Activated naive CD4-positive, alpha-beta T cell treated with anti-CD3 and anti-CD28 coated beads for 36 hours (primary cell): Measurements from ENCODE around the gene STK17A. TPM values are rescaled to one million over a fixed set of nuclear protein-coding genes. Genes with fewer than 3 reads are reported as not detected.

ENCODE experiments used
- CTCF ChIA-PET: fragments of 350-600 bp; sonication (Branson Sonifier 250); formaldehyde crosslinking; loops from one replicate; lab custom pipeline; 2021; ENCODE audit warnings: antibody characterized with exemption; lab: Charles Lee
- DNase-seq: peaks from one replicate; pipeline ENCODE4 v3.0.0-alpha.2; 2020
- H3K27ac Mint-ChIP-seq: one replicate; pipeline ENCODE4 v1.8.0; 2021; ENCODE audit warnings: mild to moderate bottlenecking, mixed read lengths
- H3K27me3 Mint-ChIP-seq: one replicate; pipeline ENCODE4 v1.8.0; 2021; ENCODE audit warnings: low read depth, mixed read lengths
- H3K36me3 Mint-ChIP-seq: one replicate; pipeline ENCODE4 v1.8.0; 2021; ENCODE audit warnings: low read depth, mixed read lengths
- H3K4me1 Mint-ChIP-seq: one replicate; pipeline ENCODE4 v1.8.0; 2021; ENCODE audit warnings: low read depth, mixed read lengths
- H3K4me3 Mint-ChIP-seq: one replicate; pipeline ENCODE4 v1.8.0; 2021; ENCODE audit warnings: mild to moderate bottlenecking, moderate library complexity, mixed read lengths
- H3K9me3 Mint-ChIP-seq: one replicate; pipeline ENCODE4 v1.8.0; 2021; ENCODE audit warnings: mixed read lengths
- intact Hi-C: fragments of 100-400 bp; cut with micrococcal nuclease; formaldehyde crosslinking; loops from one replicate; pipeline ENCODE4 v1.15.1; 2023
- total RNA-seq, 2 experiments: library from RNA; stranded (reverse); gene quantifications; one replicate each; pipeline ENCODE4 v1.2.3, GENCODE V29; 2021

The STK17A gene
- total RNA-seq, 2 experiments from 2014 or later: 48.9 to 52.8 TPM

DNA sequence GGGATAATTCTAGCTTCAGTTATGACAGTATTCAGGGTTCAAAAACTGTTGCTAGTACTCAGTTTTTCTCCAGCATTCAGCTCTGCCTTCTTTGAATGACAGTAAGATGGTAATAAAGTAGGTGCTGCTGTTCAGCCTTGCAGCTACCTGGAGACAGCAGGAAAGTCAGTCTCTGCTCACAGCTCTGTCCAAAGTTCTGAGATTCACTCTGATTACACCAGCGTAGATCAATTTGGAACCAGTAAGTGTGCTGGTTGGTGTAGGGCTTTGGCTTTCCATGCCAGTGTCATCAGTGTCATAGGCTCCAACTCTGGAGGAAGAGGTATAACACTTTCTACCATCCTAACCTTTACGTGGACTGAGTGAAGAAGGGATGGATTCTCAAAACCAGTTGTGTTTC lies 26.2 kb downstream of the STK17A start:
- Mint-ChIP-seq H3K4me3 (no peak overlapping the region), H3K4me1 (peaks cover 75% of the 10 kb centered on the region), H3K9me3 (peaks cover 7% of the 10 kb centered on the region), H3K27ac (peak overlapping the region; percentile 14), H3K36me3 (peaks cover 46% of the 10 kb centered on the region), H3K27me3 (no peaks in the 10 kb centered on the region)
- CTCF ChIA-PET: interaction anchor here (0.6 to 1.7 kb wide), 3 partner anchors 39 to 113 kb away, joined by 3 to 6 read pairs (median 3); no protein-coding TSS in a partner anchor
- DNase-seq: no peak
- intact Hi-C loops: no loop called here

DNA sequence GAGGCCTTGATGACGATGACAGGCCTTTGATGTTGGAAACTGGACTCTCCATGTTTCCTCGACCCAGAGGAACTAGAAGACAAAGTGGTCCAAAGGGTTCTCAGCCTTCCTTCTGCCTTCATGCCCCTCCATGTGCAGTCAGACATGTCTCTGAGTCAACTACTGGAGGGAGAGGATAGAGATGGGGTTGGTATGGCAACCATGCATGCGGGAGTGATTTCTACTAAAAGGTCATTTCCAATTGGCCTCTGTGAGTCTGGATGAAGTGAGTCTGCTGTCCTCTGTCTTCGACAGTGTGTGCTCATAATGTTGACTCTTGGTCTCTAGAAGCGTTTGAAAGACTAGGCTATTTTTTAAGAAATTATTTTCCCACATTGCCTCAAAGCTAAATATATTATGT lies 29.2 kb downstream of the STK17A start:
- Mint-ChIP-seq H3K27ac (peak overlapping the region; percentile 51), H3K27me3 (no peaks in the 10 kb centered on the region), H3K9me3 (no peaks in the 10 kb centered on the region), H3K36me3 (peaks cover 48% of the 10 kb centered on the region), H3K4me3 (no peak overlapping the region), H3K4me1 (peaks cover 75% of the 10 kb centered on the region)
- CTCF ChIA-PET: interaction anchor here (1.2 to 3.5 kb wide), 4 partner anchors 16 to 89 kb away, joined by 3 to 16 read pairs (median 4); partner anchors contain the start of gene STK17A
- intact Hi-C loops: loop anchor here (1.0 to 2.0 kb wide), 2 partner anchors 9 to 25 kb away; no protein-coding TSS in a partner anchor
- DNase-seq: no peak

DNA sequence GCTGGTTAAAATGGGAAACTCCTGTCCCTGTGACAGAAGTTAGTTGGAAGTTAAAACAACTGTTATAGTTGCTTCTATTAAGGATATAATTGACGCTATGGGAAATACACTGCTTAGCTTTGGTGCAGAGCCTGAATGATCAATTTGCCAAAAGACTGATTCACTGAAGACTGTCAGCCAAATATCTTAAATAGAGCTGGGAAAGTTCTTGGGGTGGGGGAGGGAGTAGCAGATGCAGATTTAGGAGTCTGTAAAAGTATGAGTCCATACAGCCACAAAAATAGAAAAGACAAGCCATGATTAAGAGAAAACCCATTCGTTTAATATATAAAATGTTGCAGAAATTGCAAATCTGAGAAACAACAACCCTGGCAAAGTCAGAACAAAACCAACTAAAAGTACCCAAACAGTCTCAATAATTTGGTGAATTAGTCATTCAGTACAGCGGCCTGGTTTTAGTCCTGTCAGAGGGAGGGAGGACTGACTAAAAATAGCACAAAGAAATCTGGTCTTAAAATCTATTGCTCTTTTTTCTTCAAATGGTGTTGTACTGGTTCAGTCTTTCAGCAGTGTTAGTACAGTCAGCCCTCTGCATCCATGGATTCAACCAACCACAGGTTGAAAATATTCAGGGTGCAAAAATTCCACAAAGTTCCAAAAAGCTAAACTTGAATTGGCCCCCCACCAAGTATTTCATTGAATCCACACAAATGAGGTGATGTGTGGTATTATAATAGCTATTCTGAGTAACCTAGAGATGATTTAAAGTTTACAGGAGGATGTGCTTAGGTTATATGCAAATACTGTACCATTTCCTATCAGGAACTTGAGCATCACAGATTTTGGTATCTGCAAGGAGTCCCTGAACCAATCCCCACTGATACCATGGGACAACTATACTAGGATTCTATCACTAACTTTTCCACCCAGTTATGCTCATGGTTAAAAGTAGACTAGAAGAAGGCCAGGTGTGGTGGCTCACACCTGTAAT lies 30.0 kb downstream of the STK17A start:
- Mint-ChIP-seq H3K36me3 (peaks cover 48% of the 10 kb centered on the region), H3K9me3 (no peaks in the 10 kb centered on the region), H3K27ac (peak overlapping the region; percentile 77), H3K4me3 (peak overlapping the region; percentile 6), H3K27me3 (no peaks in the 10 kb centered on the region), H3K4me1 (peaks cover 72% of the 10 kb centered on the region)
- DNase-seq: peak; percentile 54
- intact Hi-C loops: loop anchor here (1.0 to 2.0 kb wide), 8 partner anchors 9 to 56 kb away; no protein-coding TSS in a partner anchor
- CTCF ChIA-PET: interaction anchor here (0.6 to 3.5 kb wide), 6 partner anchors 12 to 88 kb away, joined by 3 to 16 read pairs (median 3); partner anchors contain the start of gene STK17A

DNA sequence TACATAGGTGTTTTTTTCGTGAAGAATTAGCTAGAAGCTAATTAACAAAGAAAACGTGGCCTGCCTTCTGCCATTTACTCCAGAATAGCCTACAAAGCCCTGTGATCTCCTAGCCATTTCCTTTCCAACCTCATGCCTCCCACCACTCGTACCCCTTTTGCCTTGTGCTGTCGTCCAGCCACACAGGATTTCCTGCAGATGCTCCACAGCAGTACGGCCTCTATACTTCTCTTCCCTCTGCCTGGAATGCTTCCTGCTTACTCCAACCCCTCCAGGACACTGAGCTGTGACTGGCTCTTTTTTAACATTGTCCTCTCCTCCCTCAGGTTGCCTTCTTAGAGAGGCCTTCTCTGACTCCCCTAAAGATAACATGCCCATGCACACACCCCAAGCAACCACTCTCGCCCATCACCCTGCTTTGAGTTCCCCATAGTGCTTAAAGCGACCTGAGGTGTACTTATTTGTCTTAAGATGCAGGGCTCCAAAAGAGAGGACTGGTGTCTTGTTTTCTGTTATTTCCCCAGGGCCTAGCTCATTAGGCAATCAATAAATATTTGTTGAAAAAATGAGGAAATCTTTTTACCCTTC lies 32.7 kb downstream of the STK17A start:
- no peak for DNase-seq
- intact Hi-C loops: no loop called here
- Mint-ChIP-seq H3K9me3 (no peaks in the 10 kb centered on the region), H3K27me3 (no peaks in the 10 kb centered on the region), H3K27ac (peak overlapping the region; percentile 77), H3K4me1 (peaks cover 51% of the 10 kb centered on the region), H3K4me3 (no peak overlapping the region), H3K36me3 (peaks cover 30% of the 10 kb centered on the region)
- CTCF ChIA-PET: interaction anchor here (0.6 to 0.8 kb wide), 5 partner anchors 17 to 653 kb away, joined by 3 to 4 read pairs (median 3); no protein-coding TSS in a partner anchor

DNA sequence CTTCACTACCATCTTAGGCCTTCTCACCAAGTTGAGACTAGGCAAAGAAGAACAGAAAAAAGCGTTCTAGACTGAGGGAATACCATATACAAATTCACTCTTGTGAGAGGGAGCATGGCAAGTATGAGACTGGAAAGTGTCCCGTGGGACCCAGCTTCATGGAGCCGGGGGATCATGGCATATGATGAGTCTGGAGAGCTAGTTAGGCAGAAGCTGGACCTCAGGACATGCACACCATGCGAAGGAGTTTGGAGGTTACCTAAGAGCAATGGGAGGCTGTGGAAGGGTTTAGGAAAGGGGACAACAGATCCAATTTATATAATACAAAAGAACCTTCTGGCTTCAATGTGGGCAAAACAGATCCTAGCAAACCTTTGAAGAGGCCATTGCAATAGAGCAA lies 34.1 kb downstream of the STK17A start:
- no peaks in the 10 kb centered on the region for H3K9me3 Mint-ChIP-seq
- intact Hi-C loops: no loop called here
- no peak overlapping the region for H3K27ac Mint-ChIP-seq
- no peaks in the 10 kb centered on the region for H3K27me3 Mint-ChIP-seq
- peaks cover 27% of the 10 kb centered on the region for H3K36me3 Mint-ChIP-seq
- peaks cover 52% of the 10 kb centered on the region for H3K4me1 Mint-ChIP-seq
- H3K4me3 Mint-ChIP-seq: no peak overlapping the region
- DNase-seq: no peak
- CTCF ChIA-PET: interaction anchor here (0.6 to 5.3 kb wide), 3 partner anchors 31 to 81 kb away, joined by 4 to 44 read pairs (median 4); partner anchors contain the start of gene STK17A

DNA sequence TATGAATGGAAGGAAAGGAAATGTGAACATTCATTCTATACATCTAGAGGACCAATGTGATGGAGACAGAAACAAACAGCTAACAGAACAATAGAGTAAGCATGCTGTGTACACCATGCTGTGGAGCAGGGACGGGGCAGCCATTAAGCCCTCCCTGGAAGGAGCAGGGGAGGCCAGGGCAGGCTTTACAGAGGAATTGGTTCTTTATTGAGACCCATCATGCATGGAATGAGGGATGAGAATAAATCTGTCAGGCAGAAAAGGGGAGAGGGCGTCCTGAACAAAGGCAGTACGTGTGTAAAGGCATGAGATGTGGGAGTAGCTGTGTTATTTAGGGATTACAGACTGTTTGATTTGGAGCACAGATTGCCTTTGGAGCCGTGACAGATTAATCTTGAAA lies 35.2 kb downstream of the STK17A start:
- H3K36me3 Mint-ChIP-seq: peaks cover 27% of the 10 kb centered on the region
- intact Hi-C loops: no loop called here
- CTCF ChIA-PET: interaction anchor here (1.7 to 5.3 kb wide), 2 partner anchors 35 to 82 kb away, joined by 8 to 44 read pairs; partner anchors contain the start of gene STK17A
- H3K27me3 Mint-ChIP-seq: no peaks in the 10 kb centered on the region
- H3K9me3 Mint-ChIP-seq: no peaks in the 10 kb centered on the region
- H3K27ac Mint-ChIP-seq: no peak overlapping the region
- peaks cover 52% of the 10 kb centered on the region for H3K4me1 Mint-ChIP-seq
- H3K4me3 Mint-ChIP-seq: no peak overlapping the region
- DNase-seq: no peak

DNA sequence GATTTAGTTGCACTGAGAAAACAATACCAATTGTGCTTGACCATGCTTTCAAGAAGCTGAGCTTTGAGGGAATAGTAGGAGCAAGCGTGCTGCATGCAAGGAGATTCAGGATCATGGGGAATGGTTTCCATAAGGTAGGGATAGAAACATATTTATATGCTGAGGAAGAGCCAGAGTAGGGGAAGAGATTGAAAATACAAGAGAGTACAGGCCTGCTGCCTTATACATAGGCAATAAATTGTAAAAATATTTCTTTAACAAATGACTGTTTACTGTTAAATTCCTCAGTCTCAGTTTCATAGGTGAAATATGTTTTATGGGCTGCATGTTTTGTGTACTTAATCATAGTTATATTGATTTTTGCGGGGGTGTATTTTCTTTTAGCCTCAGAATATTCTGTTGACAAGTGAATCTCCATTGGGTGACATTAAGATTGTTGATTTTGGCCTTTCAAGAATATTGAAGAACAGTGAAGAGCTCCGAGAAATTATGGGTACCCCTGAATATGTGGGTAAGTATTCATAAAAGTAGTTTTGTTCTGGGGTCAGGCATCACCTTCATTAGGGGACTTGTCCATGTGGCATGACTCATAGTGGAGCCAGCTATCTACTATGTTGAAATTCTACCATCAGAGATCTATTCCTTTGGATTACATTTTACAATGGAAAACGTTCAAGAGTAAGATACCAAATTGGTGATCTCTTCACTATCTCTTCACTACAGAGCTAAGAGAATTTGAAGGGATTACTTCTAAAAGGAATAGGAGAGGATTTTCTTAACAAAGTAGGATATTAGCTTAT lies 36.5 kb downstream of the STK17A start:
- H3K9me3 Mint-ChIP-seq: no peaks in the 10 kb centered on the region
- H3K27me3 Mint-ChIP-seq: no peaks in the 10 kb centered on the region
- peaks cover 52% of the 10 kb centered on the region for H3K4me1 Mint-ChIP-seq
- H3K27ac Mint-ChIP-seq: no peak overlapping the region
- H3K4me3 Mint-ChIP-seq: no peak overlapping the region
- H3K36me3 Mint-ChIP-seq: peaks cover 29% of the 10 kb centered on the region
- CTCF ChIA-PET: interaction anchor here (1.0 to 5.3 kb wide), 5 partner anchors 25 to 80 kb away, joined by 3 to 44 read pairs (median 8); partner anchors contain the start of gene STK17A
- intact Hi-C loops: no loop called here
- DNase-seq: no peak

DNA sequence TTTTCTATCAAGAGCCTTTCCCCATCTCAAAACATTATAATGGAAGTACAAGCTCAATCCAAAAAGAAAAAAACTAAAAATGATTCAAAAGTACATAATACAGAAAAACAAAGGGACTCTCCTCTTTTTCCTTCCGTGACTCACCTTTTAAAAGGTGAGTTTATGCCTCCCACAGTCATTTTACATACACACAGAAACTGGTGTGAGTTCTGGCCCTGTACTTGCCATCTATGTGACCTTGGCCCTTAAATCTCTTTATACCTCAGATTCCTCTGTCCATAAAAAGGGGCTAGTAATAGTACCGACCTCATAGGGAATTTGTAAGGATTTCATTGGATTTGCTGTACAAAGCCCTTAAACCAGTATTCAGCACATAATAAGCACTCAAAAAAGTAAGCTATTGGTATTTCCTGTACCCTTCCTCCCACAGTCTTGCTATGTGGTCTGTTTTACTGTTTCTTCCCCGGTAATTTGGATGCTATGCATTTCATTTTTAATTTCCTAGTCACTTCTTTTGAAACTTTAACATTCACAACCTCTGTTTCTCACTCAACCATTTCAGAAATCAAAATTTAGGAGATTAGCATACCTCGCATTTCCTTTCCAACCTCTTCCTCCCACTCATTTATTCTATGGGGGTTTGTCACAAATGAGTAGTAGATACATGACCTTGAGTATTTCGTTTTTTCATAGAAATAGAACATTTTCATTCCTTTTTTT lies 39.0 kb downstream of the STK17A start:
- H3K27me3 Mint-ChIP-seq: no peaks in the 10 kb centered on the region
- no peak for DNase-seq
- peak overlapping the region; percentile 1 for H3K4me3 Mint-ChIP-seq
- intact Hi-C loops: loop anchor here (1.0 kb wide), 5 partner anchors 9 to 36 kb away; no protein-coding TSS in a partner anchor
- peak overlapping the region; percentile 88 for H3K27ac Mint-ChIP-seq
- peaks cover 59% of the 10 kb centered on the region for H3K4me1 Mint-ChIP-seq
- H3K9me3 Mint-ChIP-seq: no peaks in the 10 kb centered on the region
- CTCF ChIA-PET: interaction anchor here (0.6 to 5.3 kb wide), 8 partner anchors 18 to 114 kb away, joined by 3 to 44 read pairs (median 4); partner anchors contain the start of gene STK17A
- H3K36me3 Mint-ChIP-seq: peaks cover 32% of the 10 kb centered on the region

DNA sequence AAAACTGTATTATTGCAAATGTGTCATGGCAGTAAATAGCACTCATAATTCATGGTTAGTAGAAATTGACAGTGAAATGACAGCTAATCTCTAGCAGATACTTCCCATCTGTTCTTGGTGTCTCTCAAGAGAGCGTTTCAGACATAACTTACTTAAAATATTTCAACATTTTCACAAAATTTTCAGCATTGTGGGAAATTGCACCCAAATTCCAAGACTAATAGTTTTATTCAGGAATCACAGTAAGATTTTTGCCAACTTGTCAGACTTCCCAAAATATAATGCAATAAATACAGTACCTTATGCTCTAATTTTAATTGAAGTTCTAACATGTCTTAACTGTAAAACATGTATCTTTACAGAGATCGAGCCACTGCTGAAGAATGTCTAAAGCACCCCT lies 41.2 kb downstream of the STK17A start:
- no peak overlapping the region for H3K4me3 Mint-ChIP-seq
- H3K27ac Mint-ChIP-seq: peak overlapping the region; percentile 8
- H3K27me3 Mint-ChIP-seq: no peaks in the 10 kb centered on the region
- H3K4me1 Mint-ChIP-seq: peaks cover 80% of the 10 kb centered on the region
- CTCF ChIA-PET: interaction anchor here (2.1 kb wide), 1 partner anchor 41 kb away, joined by 7 read pairs; the partner anchor contains the start of gene STK17A
- no peak for DNase-seq
- intact Hi-C loops: no loop called here
- peaks cover 51% of the 10 kb centered on the region for H3K36me3 Mint-ChIP-seq
- H3K9me3 Mint-ChIP-seq: no peaks in the 10 kb centered on the region

DNA sequence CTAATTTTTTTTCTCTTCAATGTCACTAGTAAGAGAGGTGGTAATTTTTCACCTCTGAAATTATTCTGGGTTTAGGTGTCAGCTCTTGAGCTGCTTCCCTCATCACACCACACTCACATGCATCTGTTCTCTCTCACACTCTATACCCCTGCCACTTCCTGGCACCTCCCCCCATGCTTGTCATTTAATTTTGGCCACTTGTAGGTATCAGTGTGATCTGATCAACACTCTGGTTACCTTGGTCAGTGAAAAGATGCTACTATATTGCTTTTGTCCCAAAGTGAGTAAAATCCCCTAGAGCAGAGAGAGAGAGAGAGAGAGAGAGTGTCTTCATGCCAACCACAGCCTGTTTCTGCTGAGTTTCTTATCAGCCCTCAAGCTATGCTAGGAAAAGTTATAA lies 42.5 kb downstream of the STK17A start:
- Mint-ChIP-seq H3K4me3 (no peak overlapping the region), H3K27ac (peak overlapping the region; percentile 73), H3K9me3 (no peaks in the 10 kb centered on the region), H3K4me1 (peaks cover 89% of the 10 kb centered on the region), H3K36me3 (peaks cover 54% of the 10 kb centered on the region), H3K27me3 (no peaks in the 10 kb centered on the region)
- peak; percentile 62 for DNase-seq
- intact Hi-C loops: no loop called here
- CTCF ChIA-PET: interaction anchor here (0.9 to 1.4 kb wide), 3 partner anchors 22 to 43 kb away, joined by 3 to 4 read pairs (median 3); partner anchors contain the start of gene STK17A

DNA sequence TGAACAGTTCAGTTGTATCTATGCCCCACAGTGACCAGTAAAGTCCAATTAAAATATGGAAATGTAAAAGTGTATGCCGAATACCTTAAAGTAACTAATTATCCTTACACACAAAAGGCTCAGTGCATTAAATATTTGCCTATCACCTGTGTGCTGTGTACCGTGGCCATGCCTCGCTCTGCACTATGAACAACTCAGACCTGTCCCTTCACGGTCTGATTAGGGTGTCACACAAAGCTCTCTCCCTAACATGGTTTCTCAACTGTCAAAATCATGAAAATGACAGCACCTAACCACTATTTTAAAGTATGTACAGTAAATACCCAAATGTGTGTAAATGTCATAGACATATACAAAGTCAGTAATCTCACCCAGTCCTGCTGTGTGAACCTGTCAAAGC lies 43.1 kb downstream of the STK17A start:
- DNase-seq: no peak
- peaks cover 90% of the 10 kb centered on the region for H3K4me1 Mint-ChIP-seq
- intact Hi-C loops: no loop called here
- no peaks in the 10 kb centered on the region for H3K27me3 Mint-ChIP-seq
- H3K4me3 Mint-ChIP-seq: no peak overlapping the region
- peak overlapping the region; percentile 66 for H3K27ac Mint-ChIP-seq
- peaks cover 56% of the 10 kb centered on the region for H3K36me3 Mint-ChIP-seq
- H3K9me3 Mint-ChIP-seq: no peaks in the 10 kb centered on the region
- CTCF ChIA-PET: interaction anchor here (1.2 to 4.9 kb wide), 5 partner anchors 22 to 74 kb away, joined by 3 to 48 read pairs (median 7); partner anchors contain the start of gene STK17A
